NCI-H2196 treated with DMSO at 0.1 percent for 48 hours (cell line): ENCODE measurements around the gene CDC25A.

ENCODE experiments used
- DNase-seq: peaks from one replicate; lab custom pipeline; 2025; ENCODE audit not compliant: unreplicated experiment; lab: John Stamatoyannopoulos, UW

Gene CDC25A

DNA sequence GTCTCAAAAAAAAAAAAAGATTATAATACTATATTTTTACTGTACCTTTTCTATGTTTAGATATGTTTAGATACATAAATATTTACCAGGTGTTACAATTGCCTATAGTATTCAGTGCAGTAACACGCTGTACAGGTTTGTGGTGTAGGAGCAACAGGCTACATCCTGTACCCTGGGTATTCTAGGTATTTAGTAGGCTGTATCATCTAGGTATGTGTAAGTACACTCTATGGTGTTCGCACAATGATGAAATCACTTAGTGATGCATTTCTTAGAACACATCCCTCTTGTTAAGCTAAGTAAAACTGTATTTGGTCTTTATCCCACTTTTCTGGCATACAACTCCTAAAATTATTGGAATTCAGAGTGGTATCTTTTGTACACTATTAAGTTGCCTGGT is 77.8 kb downstream of the CDC25A start:
- no peak for DNase-seq

DNA sequence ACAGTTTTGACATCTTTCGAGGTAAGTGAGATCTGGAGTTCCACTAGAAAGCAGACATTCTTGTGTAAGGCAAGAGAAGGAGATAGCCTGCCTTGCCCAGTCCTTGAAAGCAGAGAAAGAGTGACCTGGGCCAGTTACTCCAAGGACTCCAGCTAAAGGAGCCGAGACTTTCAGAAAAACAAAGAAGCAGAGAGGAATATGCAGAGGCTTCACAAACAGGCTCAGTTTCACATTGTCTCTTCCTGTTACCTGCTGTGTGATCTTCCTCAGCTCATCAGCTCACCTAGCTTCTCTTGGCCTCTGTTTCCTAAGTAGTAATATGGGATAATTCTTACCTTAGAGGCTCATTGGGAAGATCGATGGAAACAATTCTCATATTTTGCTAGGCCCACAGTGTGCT is 81.0 kb downstream of the CDC25A start:
- no peak for DNase-seq
